Measurements from ENCODE around the gene COQ8A.
"Not testable (repeated sequence)": the region's sequence is repeated elsewhere in the genome, so short reads cannot be mapped to it uniquely, and the experiment has no call there.

The COQ8A gene

GRCh38 chr1:226995365-226996332 is 55.6 kb downstream of the COQ8A start:
- no peak for TF ChIP-seq CTCF (IDR thresholded peaks at IDR 0.05; ENCODE audit: borderline replicate concordance, control extremely low read depth, extremely low read depth, insufficient read depth, missing control alignments)
- in situ Hi-C loops (cut with MboI; ENCODE audit: low sequenced_read_pairs, unreplicated experiment): no loop called here
- DNase-seq (ENCODE audit: low spot score): peak; percentile 68

GRCh38 chr1:226999579-226999978 is 59.5 kb downstream of the COQ8A start:
- DNase-seq (ENCODE audit: low spot score); in situ Hi-C loops (cut with MboI; ENCODE audit: low sequenced_read_pairs, unreplicated experiment): not testable (repeated sequence)

GRCh38 chr1:227002531-227003049 is 62.5 kb downstream of the COQ8A start:
- no peak for TF ChIP-seq CTCF (IDR thresholded peaks at IDR 0.05; ENCODE audit: borderline replicate concordance, control extremely low read depth, extremely low read depth, insufficient read depth, missing control alignments)
- in situ Hi-C loops (cut with MboI; ENCODE audit: low sequenced_read_pairs, unreplicated experiment): no loop called here
- no peak for DNase-seq (ENCODE audit: low spot score)

DNA sequence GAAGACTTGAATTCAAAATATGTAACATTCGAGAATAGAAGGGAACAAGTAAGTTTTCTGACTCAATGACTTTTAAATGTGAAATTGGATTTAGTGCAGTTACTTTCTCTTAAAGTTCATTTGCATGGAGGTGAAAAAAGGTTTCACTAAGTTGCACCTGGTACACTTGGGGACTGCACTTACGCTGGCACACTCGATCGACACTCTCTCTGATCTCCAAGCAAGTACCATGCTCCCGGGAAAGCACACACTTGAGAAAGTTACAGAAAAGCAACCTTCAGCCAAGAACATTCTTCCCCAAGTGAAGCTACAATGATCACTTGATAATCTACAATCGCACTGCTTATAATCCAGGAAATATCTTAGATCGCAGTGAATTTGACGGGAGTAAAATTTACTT is 63.1 kb downstream of the COQ8A start:
- in situ Hi-C loops (cut with MboI; ENCODE audit: low sequenced_read_pairs, unreplicated experiment): no loop called here
- DNase-seq (ENCODE audit: low spot score): no peak
- no peak for TF ChIP-seq CTCF (IDR thresholded peaks at IDR 0.05; ENCODE audit: borderline replicate concordance, control extremely low read depth, extremely low read depth, insufficient read depth, missing control alignments)

DNA sequence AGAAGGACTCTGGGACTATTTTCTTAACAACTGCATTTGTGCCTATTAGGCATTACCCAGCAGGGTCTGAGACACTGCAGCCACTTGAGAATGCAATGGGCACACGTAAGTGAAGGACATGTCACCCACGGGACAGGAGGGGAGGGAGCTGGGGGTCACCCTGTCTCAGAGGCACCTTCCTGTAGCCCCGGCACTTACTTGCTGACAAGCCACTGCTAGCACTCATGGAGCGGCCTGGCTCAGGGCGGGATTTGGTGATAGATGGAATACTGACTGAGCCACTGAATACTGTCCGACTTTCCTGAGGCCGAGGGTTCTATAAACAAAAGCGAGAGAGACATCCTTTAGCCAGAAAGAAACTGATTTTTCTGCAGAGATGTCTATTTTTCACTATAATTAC is 64.7 kb downstream of the COQ8A start:
- DNase-seq (ENCODE audit: low spot score): no peak
- TF ChIP-seq CTCF (IDR thresholded peaks at IDR 0.05; ENCODE audit: borderline replicate concordance, control extremely low read depth, extremely low read depth, insufficient read depth, missing control alignments): no peak
- in situ Hi-C loops (cut with MboI; ENCODE audit: low sequenced_read_pairs, unreplicated experiment): no loop called here

GRCh38 chr1:227006226-227006796 is 66.2 kb downstream of the COQ8A start:
- no peak for TF ChIP-seq CTCF (IDR thresholded peaks at IDR 0.05; ENCODE audit: borderline replicate concordance, control extremely low read depth, extremely low read depth, insufficient read depth, missing control alignments)
- no peak for DNase-seq (ENCODE audit: low spot score)
- in situ Hi-C loops (cut with MboI; ENCODE audit: low sequenced_read_pairs, unreplicated experiment): no loop called here

DNA sequence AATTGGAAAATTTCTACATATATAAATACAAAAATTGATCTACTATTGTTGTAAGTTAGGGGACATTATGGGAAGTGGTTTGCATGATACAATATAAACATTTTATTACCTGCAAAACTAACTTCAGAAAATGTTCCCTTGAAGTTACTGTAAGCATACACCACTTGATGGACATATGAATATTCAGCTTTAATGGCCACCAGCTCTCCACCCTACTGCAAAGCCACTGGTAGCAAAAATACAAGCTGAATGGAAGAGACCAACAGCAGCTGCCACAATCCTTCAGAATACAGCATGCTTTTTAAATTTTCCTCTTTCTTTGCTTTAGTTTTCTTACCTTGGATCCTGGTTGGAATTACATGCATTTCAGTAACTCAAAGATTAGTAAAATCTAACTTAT is 69.8 kb downstream of the COQ8A start:
- no peak for TF ChIP-seq CTCF (IDR thresholded peaks at IDR 0.05; ENCODE audit: borderline replicate concordance, control extremely low read depth, extremely low read depth, insufficient read depth, missing control alignments)
- in situ Hi-C loops (cut with MboI; ENCODE audit: low sequenced_read_pairs, unreplicated experiment): no loop called here
- no peak for DNase-seq (ENCODE audit: low spot score)
